IPS-11a (cell line): ENCODE data around the gene APOBEC2.

Source experiments
- H3K4me3 ChIP-seq: one replicate; pipeline ENCODE4 v1.5.1; 2013; ENCODE audit warnings: low read depth, low read length, control low read depth

APOBEC2 gene

GRCh38 chr6:41058783-41059181, 5.8 kb downstream of the APOBEC2 start:
- no peak overlapping the region for H3K4me3 ChIP-seq

GRCh38 chr6:41059556-41059955, 6.6 kb downstream of the APOBEC2 start:
- no peak overlapping the region for H3K4me3 ChIP-seq

GRCh38 chr6:41061196-41061726, 8.3 kb downstream of the APOBEC2 start:
- no peak overlapping the region for H3K4me3 ChIP-seq

- no peak overlapping the region for H3K4me3 ChIP-seq
Measured at GRCh38 chr6:41062056-41062455, 9.1 kb downstream of the APOBEC2 start.

GRCh38 chr6:41063884-41064285, 10.9 kb downstream of the APOBEC2 start:
- no peak overlapping the region for H3K4me3 ChIP-seq

- no peak overlapping the region for H3K4me3 ChIP-seq
Measured at GRCh38 chr6:41064841-41065240, 11.8 kb downstream of the APOBEC2 start.

GRCh38 chr6:41065550-41066026, 12.6 kb downstream of the APOBEC2 start:
- H3K4me3 ChIP-seq, result no peak overlapping the region

- no peak overlapping the region for H3K4me3 ChIP-seq
Measured at GRCh38 chr6:41066867-41067304, 13.9 kb downstream of the APOBEC2 start.

- H3K4me3 ChIP-seq, result peak overlapping the region; percentile 89
Measured at GRCh38 chr6:41071501-41071922, 18.5 kb downstream of the APOBEC2 start.

- H3K4me3 ChIP-seq, result peak within 1 kb of the TSS; percentile 90
Measured at GRCh38 chr6:41071923-41072835, 19.2 kb downstream of the APOBEC2 start, which contains the start of gene OARD1. Gene OARD1, minus strand, starts transcription at chr6:41072356. Its CDS starts 722 bp downstream, at chr6:41071634.

- peak within 1 kb of the TSS; percentile 90 for H3K4me3 ChIP-seq
Measured at GRCh38 chr6:41072836-41073202, 19.8 kb downstream of the APOBEC2 start, which contains the start of gene NFYA. Gene NFYA, plus strand, starts transcription at chr6:41072974. Its CDS starts 6,116 bp downstream, at chr6:41079090.

- H3K4me3 ChIP-seq, result peak overlapping the region; percentile 90
Measured at GRCh38 chr6:41073203-41073967, 20.4 kb downstream of the APOBEC2 start.

- peak overlapping the region; percentile 90 for H3K4me3 ChIP-seq
Measured at GRCh38 chr6:41073968-41074691, 21.1 kb downstream of the APOBEC2 start.

- no peak overlapping the region for H3K4me3 ChIP-seq
Measured at GRCh38 chr6:41074692-41075436, 21.9 kb downstream of the APOBEC2 start.

GRCh38 chr6:41075651-41076626, 22.9 kb downstream of the APOBEC2 start:
- no peak overlapping the region for H3K4me3 ChIP-seq

- no peak overlapping the region for H3K4me3 ChIP-seq
Measured at GRCh38 chr6:41077536-41077935, 24.5 kb downstream of the APOBEC2 start.

- H3K4me3 ChIP-seq, result no peak overlapping the region
Measured at GRCh38 chr6:41078101-41078500, 25.1 kb downstream of the APOBEC2 start.

GRCh38 chr6:41079080-41079479, 26.1 kb downstream of the APOBEC2 start:
- no peak overlapping the region for H3K4me3 ChIP-seq

GRCh38 chr6:41080621-41081020, 27.6 kb downstream of the APOBEC2 start:
- no peak overlapping the region for H3K4me3 ChIP-seq
